ENCODE results near the gene HDAC4.
A peak's percentile ranks its signal among the peaks of the same experiment; 100 is the strongest.

Gene HDAC4

DNA sequence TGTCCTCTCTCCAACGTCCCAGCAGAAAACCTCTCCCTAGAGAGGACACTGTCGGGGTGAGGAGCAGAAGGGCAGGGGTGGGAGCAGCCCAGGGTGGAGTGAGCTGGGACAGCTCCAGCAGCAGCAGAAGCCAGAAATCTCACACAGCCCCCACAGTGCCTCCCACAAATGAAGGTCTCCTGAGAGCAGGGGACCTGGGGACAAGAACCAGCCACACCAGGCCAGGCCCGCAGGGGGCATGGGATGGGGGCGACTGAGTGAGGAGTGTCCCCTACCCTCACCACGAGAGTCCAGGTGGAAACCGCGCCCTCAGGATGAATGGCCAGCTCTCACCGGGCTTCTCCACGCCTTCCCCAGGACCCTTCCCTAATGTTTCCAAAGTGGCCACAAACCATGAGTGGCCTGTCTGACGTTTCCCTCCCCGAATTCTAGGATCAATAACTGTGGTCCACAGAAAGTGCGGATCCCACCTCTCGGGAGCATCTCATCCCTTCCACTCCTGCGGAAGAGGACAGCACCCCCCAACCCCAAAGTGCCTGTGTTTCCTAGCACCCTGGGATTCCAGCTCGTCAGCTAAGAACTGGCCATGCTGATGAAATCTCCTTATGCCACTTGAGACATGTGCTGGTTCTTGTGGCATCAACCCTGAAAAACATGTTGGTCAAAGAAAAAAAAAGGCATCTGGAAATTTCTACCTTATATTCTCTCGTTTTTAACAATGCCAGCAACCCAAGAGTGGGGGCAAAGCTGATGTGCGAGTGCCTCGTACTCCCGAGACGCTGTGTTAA lies 121.1 kb downstream of the HDAC4 start:
- DNase-seq (ENCODE audit: low read depth): no peak
- no peak for TF ChIP-seq CTCF (IDR thresholded peaks at IDR 0.05; ENCODE audit: control insufficient read depth, insufficient read depth, low read depth, low read length, missing control alignments)
- H3K4me3 ChIP-seq (ENCODE audit: control insufficient read depth, low read depth, low read length): no peak overlapping the region

- no peak for TF ChIP-seq CTCF (IDR thresholded peaks at IDR 0.05; ENCODE audit: control insufficient read depth, insufficient read depth, low read depth, low read length, missing control alignments)
- DNase-seq (ENCODE audit: low read depth): no peak
- no peak overlapping the region for H3K4me3 ChIP-seq (ENCODE audit: control insufficient read depth, low read depth, low read length)
Measured at GRCh38 chr2:239278941-239279365, 121.9 kb downstream of the HDAC4 start.

DNA sequence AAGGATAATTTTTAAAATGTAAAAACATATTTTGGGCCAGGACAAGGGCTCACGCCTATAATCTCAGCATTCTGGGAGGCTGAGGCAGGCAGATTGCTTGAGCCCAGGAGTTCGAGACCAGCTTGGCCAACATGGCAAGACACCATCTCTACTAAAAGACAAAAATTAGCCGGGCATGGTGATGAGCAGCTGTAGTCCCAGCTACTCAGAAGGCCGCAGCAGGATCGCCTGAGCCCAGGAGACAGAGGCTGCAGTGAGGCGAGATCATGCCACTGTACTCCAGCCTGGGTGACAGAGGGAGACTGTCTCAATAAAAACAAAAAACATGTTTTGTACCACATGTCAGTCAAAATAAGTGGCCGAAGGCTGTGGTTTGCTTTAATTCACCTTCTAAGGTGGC lies 122.5 kb downstream of the HDAC4 start:
- no peak for TF ChIP-seq CTCF (IDR thresholded peaks at IDR 0.05; ENCODE audit: control insufficient read depth, insufficient read depth, low read depth, low read length, missing control alignments)
- no peak for DNase-seq (ENCODE audit: low read depth)
- H3K4me3 ChIP-seq (ENCODE audit: control insufficient read depth, low read depth, low read length): no peak overlapping the region

- no peak for DNase-seq (ENCODE audit: low read depth)
- TF ChIP-seq CTCF (IDR thresholded peaks at IDR 0.05; ENCODE audit: control insufficient read depth, insufficient read depth, low read depth, low read length, missing control alignments): no peak
- no peak overlapping the region for H3K4me3 ChIP-seq (ENCODE audit: control insufficient read depth, low read depth, low read length)
Measured at GRCh38 chr2:239277401-239278085, 123.3 kb downstream of the HDAC4 start.

DNA sequence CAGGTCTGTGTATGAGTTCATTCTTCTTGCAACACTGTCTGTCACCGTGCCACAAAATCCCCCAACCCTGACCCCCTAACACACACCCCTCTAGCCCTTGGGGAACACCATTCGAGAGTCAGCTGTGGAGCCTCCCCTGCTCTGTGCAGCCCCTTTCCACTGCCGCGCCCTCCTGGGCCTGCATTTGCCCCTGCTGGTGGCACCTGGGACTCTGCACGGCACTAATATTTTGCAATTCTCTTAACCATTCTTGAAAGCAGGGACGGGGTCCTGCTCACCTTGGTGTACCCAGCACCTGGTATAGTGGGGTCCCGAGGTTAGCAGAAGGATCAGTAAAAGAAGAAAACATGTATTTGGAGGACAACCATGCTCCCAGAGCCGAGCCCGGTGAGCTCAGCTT lies 124.0 kb downstream of the HDAC4 start:
- DNase-seq (ENCODE audit: low read depth): no peak
- H3K4me3 ChIP-seq (ENCODE audit: control insufficient read depth, low read depth, low read length): no peak overlapping the region
- TF ChIP-seq CTCF (IDR thresholded peaks at IDR 0.05; ENCODE audit: control insufficient read depth, insufficient read depth, low read depth, low read length, missing control alignments): no peak

GRCh38 chr2:239275847-239276831 lies 124.7 kb downstream of the HDAC4 start:
- H3K4me3 ChIP-seq (ENCODE audit: control insufficient read depth, low read depth, low read length): no peak overlapping the region; the same call in 1 of the 2 replicates
- TF ChIP-seq CTCF (IDR thresholded peaks at IDR 0.05; ENCODE audit: control insufficient read depth, insufficient read depth, low read depth, low read length, missing control alignments): no peak
- peak; percentile 53 for DNase-seq (ENCODE audit: low read depth)

Data from AG09309 (cell line).